Breast epithelium (tissue), 4 donors: ENCODE results near the gene PNPLA7. TPM values are rescaled to one million over a fixed set of nuclear protein-coding genes. Genes with fewer than 3 reads are reported as not detected.

Experiments
- DNase-seq, 2 donors: peaks; one replicate each; pipeline ENCODE4 v3.0.0-alpha.2; 2019; ENCODE audit warnings: low spot score in 2 of 2
- H3K27ac ChIP-seq, 2 donors: fragments of 200-600 bp; sonication (generic) in 1 of 2; one replicate each; pipeline ENCODE4 v1.5.1; 2016 to 2019; ENCODE audit warnings: mild to moderate bottlenecking in 1 of 2
- H3K27me3 ChIP-seq, 2 donors: fragments of 200-600 bp; sonication (generic) in 1 of 2; one replicate each; pipeline versions ENCODE4 v1.5.1 to v1.6.0; 2017 to 2019; ENCODE audit warnings: control low read depth in 1 of 2, mild to moderate bottlenecking in 1 of 2
- H3K36me3 ChIP-seq: fragments of 200-600 bp; one replicate; pipeline ENCODE4 v1.5.1; 2019
- H3K4me1 ChIP-seq, 2 donors: fragments of 200-600 bp; sonication (generic); one replicate each; pipeline ENCODE4 v1.5.1; 2016 to 2019; ENCODE audit warnings: control low read depth in 1 of 2
- H3K4me3 ChIP-seq, 3 donors: fragments of 200-600 bp; sonication (generic); 1 replicate in 2 of 3; 2 replicates in 1 of 3; pipeline ENCODE4 v1.5.1; 2016 to 2019; ENCODE audit warnings: mild to moderate bottlenecking in 3 of 3, moderate library complexity in 2 of 3
- H3K9me3 ChIP-seq, 2 donors: fragments of 200-600 bp; sonication (generic) in 1 of 2; one replicate each; pipeline ENCODE4 v1.5.1; 2016 to 2019; ENCODE audit warnings: control low read depth in 1 of 2
- CTCF ChIP-seq, 3 donors: fragments of 450-650 bp; IDR thresholded peaks; one replicate each; pipeline ENCODE4 v1.5.1; 2016 to 2017; ENCODE audit warnings: antibody characterized with exemption in 3 of 3, mild to moderate bottlenecking in 3 of 3, moderate library complexity in 3 of 3
- POLR2A ChIP-seq: fragments of 450-650 bp; IDR thresholded peaks from one replicate; pipeline ENCODE4 v1.6.1; 2016; ENCODE audit warnings: antibody characterized with exemption, mild to moderate bottlenecking, moderate library complexity
- POLR2AphosphoS5 ChIP-seq, 3 donors: sonication (generic); formaldehyde crosslinking; IDR thresholded peaks; one replicate each; pipeline ENCODE4 v1.6.1; 2017; ENCODE audit warnings: antibody characterized with exemption in 3 of 3
- intact Hi-C: fragments of 100-400 bp; cut with DNase I; formaldehyde crosslinking; loops from one replicate; pipeline ENCODE4 v1.15.1; 2023; ENCODE audit warnings: low total_unique reads
- total RNA-seq, 3 donors: library from RNA; depleted of rRNA; stranded (reverse); fragments of >200 nt; gene quantifications; one replicate each; pipeline ENCODE4 v1.1.0, GENCODE V29; 2016

PNPLA7 gene
- total RNA-seq, 3 donors from 2014 or later: 17.3 to 18.7 (median 17.7) TPM

- intact Hi-C loops: no loop called here
- Histone ChIP-seq H3K4me3 (no peak overlapping the region), H3K4me1 (no peaks in the 10 kb centered on the region), H3K36me3 (no peaks in the 10 kb centered on the region), H3K27ac (no peak overlapping the region), H3K9me3 (peaks cover 7 to 14% of the 10 kb centered on the region in 2 donors), H3K27me3 (no peaks in the 10 kb centered on the region)
- DNase-seq: no peak
- TF ChIP-seq CTCF (IDR thresholded peaks at IDR 0.05): no peak
- TF ChIP-seq POLR2AphosphoS5 (IDR thresholded peaks at IDR 0.05): no peak
- no peak for TF ChIP-seq POLR2A
Observed at GRCh38 chr9:137478613-137478961, 71.6 kb downstream of the PNPLA7 start.

GRCh38 chr9:137477778-137478612, 72.2 kb downstream of the PNPLA7 start:
- DNase-seq: no peak
- Histone ChIP-seq H3K36me3 (no peaks in the 10 kb centered on the region), H3K27ac (no peak overlapping the region), H3K4me1 (no peaks in the 10 kb centered on the region), H3K4me3 (no peak overlapping the region), H3K27me3 (no peaks in the 10 kb centered on the region), H3K9me3 (peaks cover 7 to 14% of the 10 kb centered on the region in 2 donors)
- intact Hi-C loops: no loop called here
- TF ChIP-seq CTCF (IDR thresholded peaks at IDR 0.05): no peak
- TF ChIP-seq POLR2A: no peak
- no peak for TF ChIP-seq POLR2AphosphoS5 (IDR thresholded peaks at IDR 0.05)

GRCh38 chr9:137476856-137477255, 73.3 kb downstream of the PNPLA7 start:
- no peak for DNase-seq
- TF ChIP-seq CTCF (IDR thresholded peaks at IDR 0.05): no peak
- no peak for TF ChIP-seq POLR2A
- TF ChIP-seq POLR2AphosphoS5 (IDR thresholded peaks at IDR 0.05): no peak

GRCh38 chr9:137475666-137476065, 74.5 kb downstream of the PNPLA7 start:
- no peak for TF ChIP-seq CTCF (IDR thresholded peaks at IDR 0.05)
- no peak for TF ChIP-seq POLR2A
- TF ChIP-seq POLR2AphosphoS5 (IDR thresholded peaks at IDR 0.05): no peak
- Histone ChIP-seq H3K36me3 (no peaks in the 10 kb centered on the region), H3K4me3 (no peak overlapping the region), H3K4me1 (no peaks in the 10 kb centered on the region), H3K9me3 (peaks cover 7 to 14% of the 10 kb centered on the region in 2 donors), H3K27ac (no peak overlapping the region), H3K27me3 (no peaks in the 10 kb centered on the region)
- intact Hi-C loops: no loop called here
- DNase-seq: no peak

More at GRCh38 chr9:137476856-137477255, 73.3 kb downstream of the PNPLA7 start:
- Histone ChIP-seq H3K27me3 (no peaks in the 10 kb centered on the region), H3K36me3 (no peaks in the 10 kb centered on the region), H3K4me1 (no peaks in the 10 kb centered on the region), H3K4me3 (no peak overlapping the region), H3K27ac (no peak overlapping the region), H3K9me3 (peaks cover 7 to 14% of the 10 kb centered on the region in 2 donors)
- intact Hi-C loops: no loop called here

- H3K9me3 ChIP-seq: peaks cover 7 to 14% of the 10 kb centered on the region in 2 donors
- no peak overlapping the region for H3K27ac ChIP-seq
- no peaks in the 10 kb centered on the region for H3K4me1 ChIP-seq
- DNase-seq: no peak
- no peaks in the 10 kb centered on the region for H3K36me3 ChIP-seq
- intact Hi-C loops: no loop called here
- no peak overlapping the region for H3K4me3 ChIP-seq
- TF ChIP-seq POLR2A (no peak), POLR2AphosphoS5 (IDR thresholded peaks at IDR 0.05) (no peak), CTCF (IDR thresholded peaks at IDR 0.05) (no peak)
- H3K27me3 ChIP-seq: no peaks in the 10 kb centered on the region
Observed at GRCh38 chr9:137474271-137474670, 75.9 kb downstream of the PNPLA7 start.
